OCI-LY3 (cell line): ENCODE data around the gene SEC14L1.

Experiments
- CTCF ChIP-seq: fragments of 200-600, 300-600 bp; sonication (generic); IDR thresholded peaks from 2 replicates; pipeline ENCODE4 v1.5.1; 2014; ENCODE audit warnings: antibody characterized with exemption, low read length, low read depth
- EZH2phosphoT487 ChIP-seq: fragments of 200-600 bp; shearing (Covaris generic); IDR thresholded peaks from 2 replicates; pipeline ENCODE4 v1.6.1; 2018; ENCODE audit warnings: antibody characterized with exemption, mixed run types, low read depth

GRCh38 chr17:77137111-77137510 lies 3.7 kb upstream of the SEC14L1 start:
- TF ChIP-seq CTCF (no peak), EZH2phosphoT487 (no peak)
